Tibial nerve (tissue), 4 donors: ENCODE data around the gene MAML3. TPM values are rescaled to one million over a fixed set of nuclear protein-coding genes. Genes with fewer than 3 reads are reported as not detected.

ENCODE experiments used
- DNase-seq, 2 donors: peaks; one replicate each; pipeline ENCODE4 v3.0.0-alpha.2; 2019; ENCODE audit warnings: low spot score in 2 of 2
- H3K27ac ChIP-seq, 4 donors: fragments of 200-600 bp; sonication (generic) in 3 of 4; one replicate each; pipeline ENCODE4 v1.5.1; 2017 to 2019; ENCODE audit warnings: mild to moderate bottlenecking in 1 of 4
- H3K27me3 ChIP-seq, 2 donors: fragments of 200-600 bp; sonication (generic) in 1 of 2; one replicate each; pipeline versions ENCODE4 v1.5.1 to v1.6.0; 2017 to 2019
- H3K36me3 ChIP-seq, 3 donors: fragments of 200-600 bp; sonication (generic); one replicate each; pipeline ENCODE4 v1.5.1; 2018 to 2019
- H3K4me1 ChIP-seq, 4 donors: fragments of 200-600 bp; sonication (generic) in 3 of 4; one replicate each; pipeline ENCODE4 v1.5.1; 2017 to 2019
- H3K4me3 ChIP-seq, 4 donors: fragments of 200-600 bp; sonication (generic) in 3 of 4; one replicate each; pipeline ENCODE4 v1.5.1; 2017 to 2019; ENCODE audit warnings: mild to moderate bottlenecking in 1 of 4, moderate library complexity in 1 of 4
- H3K9me3 ChIP-seq, 4 donors: fragments of 200-600 bp; sonication (generic) in 3 of 4; one replicate each; pipeline ENCODE4 v1.5.1; 2017 to 2019
- EP300 ChIP-seq, 2 donors: sonication (generic); formaldehyde crosslinking; IDR thresholded peaks; one replicate each; pipeline ENCODE4 v1.6.1; 2017; ENCODE audit warnings: antibody characterized with exemption in 2 of 2, mild to moderate bottlenecking in 1 of 2
- POLR2A ChIP-seq, 2 donors: fragments of 450-650 bp; IDR thresholded peaks; one replicate each; pipeline ENCODE4 v1.6.1; 2017; ENCODE audit warnings: antibody characterized with exemption in 2 of 2, mild to moderate bottlenecking in 2 of 2, moderate library complexity in 2 of 2
- WGBS, 2 donors: methylation state at CpG; one replicate each; pipeline ENCODE4 v1.1.5; 2018; 5-methylcytosine and 5-hydroxymethylcytosine counted together
- total RNA-seq, 4 donors: library from RNA; depleted of rRNA; stranded (reverse); fragments of >200 nt; gene quantifications; one replicate each; pipeline ENCODE4 v1.1.0, GENCODE V29; 2016
- TF ChIP-seq, protein P1 (sequence below), 5 experiments: fragments of 200-600 bp in 3 of 5; fragments of 450-650 bp in 2 of 5; sonication (generic) in 3 of 5; IDR thresholded peaks; one replicate each; pipeline ENCODE4 v1.5.1; 2016 to 2019; ENCODE audit warnings: antibody characterized with exemption in 5 of 5, mild to moderate bottlenecking in 3 of 5, moderate library complexity in 2 of 5

Gene MAML3
- total RNA-seq, 4 donors from 2014 or later: 8.6 to 10.5 (median 9.4) TPM

DNA sequence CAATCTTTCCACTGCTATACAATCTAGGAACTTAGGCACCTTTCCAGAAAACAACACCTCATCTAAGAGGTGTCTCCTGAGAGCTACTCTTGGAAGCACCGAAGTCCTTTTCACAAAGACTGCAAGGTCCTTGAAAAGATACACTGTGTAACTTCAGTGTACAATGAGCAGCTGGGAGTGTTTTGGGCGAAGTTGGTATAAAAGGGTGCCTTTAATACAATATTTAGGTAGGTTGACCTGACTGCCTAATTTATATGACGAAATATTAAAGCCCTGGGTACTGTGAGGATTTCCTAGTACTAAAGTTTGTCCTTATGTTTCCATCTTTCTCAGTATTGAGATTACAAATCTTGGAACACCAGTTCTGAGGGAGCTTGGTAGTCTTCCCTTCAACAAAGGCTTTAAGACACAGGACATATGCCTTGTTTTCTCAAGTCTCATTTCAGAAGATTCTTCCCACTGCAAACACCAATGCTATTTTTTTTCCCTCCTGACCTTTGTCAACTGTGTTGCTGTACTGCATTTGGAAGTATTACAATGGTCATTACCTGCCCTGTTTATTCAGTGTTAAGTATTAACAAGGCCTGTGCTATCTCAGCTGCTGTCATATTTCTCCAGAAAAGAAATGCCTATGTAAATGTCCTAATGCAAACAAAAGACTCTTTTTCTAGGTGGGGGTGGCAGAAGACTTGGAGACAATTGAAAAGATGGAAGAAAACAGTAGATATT is 134.2 kb downstream of the MAML3 start:
- H3K4me1 ChIP-seq: peaks cover 0 to 28% (median 16%) of the 10 kb centered on the region in 4 donors
- no peaks in the 10 kb centered on the region for H3K9me3 ChIP-seq
- no peak for DNase-seq
- no peaks in the 10 kb centered on the region for H3K27me3 ChIP-seq
- no peaks in the 10 kb centered on the region for H3K36me3 ChIP-seq
- no peak overlapping the region for H3K4me3 ChIP-seq
- TF ChIP-seq EP300 (IDR thresholded peaks at IDR 0.05) (no peak), POLR2A (IDR thresholded peaks at IDR 0.05) (no peak)
- TF ChIP-seq, protein P1, sequence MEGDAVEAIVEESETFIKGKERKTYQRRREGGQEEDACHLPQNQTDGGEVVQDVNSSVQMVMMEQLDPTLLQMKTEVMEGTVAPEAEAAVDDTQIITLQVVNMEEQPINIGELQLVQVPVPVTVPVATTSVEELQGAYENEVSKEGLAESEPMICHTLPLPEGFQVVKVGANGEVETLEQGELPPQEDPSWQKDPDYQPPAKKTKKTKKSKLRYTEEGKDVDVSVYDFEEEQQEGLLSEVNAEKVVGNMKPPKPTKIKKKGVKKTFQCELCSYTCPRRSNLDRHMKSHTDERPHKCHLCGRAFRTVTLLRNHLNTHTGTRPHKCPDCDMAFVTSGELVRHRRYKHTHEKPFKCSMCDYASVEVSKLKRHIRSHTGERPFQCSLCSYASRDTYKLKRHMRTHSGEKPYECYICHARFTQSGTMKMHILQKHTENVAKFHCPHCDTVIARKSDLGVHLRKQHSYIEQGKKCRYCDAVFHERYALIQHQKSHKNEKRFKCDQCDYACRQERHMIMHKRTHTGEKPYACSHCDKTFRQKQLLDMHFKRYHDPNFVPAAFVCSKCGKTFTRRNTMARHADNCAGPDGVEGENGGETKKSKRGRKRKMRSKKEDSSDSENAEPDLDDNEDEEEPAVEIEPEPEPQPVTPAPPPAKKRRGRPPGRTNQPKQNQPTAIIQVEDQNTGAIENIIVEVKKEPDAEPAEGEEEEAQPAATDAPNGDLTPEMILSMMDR (IDR thresholded peaks at IDR 0.05): no peak
- H3K27ac ChIP-seq: peak overlapping the region in 2 of 4 donors; percentile 22 to 28
- WGBS, 2 donors: 88 to 89% methylated on average over 3 of the region's 3 CpGs

DNA sequence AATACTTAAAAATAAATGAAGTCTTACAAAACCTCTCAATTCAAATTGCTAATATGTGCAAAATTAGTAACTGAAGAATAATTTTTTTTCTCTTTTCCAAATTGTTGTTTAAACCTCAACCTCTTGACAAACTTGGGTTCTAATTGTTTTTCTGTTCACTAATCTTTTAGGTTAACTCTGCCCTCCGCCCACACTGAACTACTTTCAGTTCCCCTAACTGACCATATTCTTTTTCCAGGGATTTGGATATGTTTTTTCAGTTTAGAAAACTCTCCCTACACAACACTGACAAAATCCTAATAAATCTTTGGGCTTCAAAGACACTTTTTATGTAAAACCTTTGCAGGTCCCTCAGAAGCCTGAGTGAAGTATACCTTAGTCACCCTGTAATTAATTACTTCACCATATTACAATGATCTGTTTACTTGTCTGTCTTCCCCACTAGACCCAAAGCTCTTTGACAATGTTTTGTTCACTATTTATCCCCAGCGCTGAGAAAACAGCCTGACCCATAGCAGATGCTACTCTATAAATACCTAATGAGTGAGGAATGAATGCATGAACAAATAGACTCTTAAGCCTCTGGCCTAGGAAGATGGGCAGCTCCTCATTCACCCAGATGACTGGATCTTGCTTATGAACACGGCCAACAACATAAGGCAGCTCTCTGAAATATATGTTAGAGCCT is 134.9 kb downstream of the MAML3 start:
- Histone ChIP-seq H3K9me3 (no peaks in the 10 kb centered on the region), H3K27me3 (no peaks in the 10 kb centered on the region), H3K4me1 (peaks cover 0 to 28% (median 16%) of the 10 kb centered on the region in 4 donors), H3K36me3 (no peaks in the 10 kb centered on the region), H3K4me3 (no peak overlapping the region), H3K27ac (peak overlapping the region in 1 of 4 donors; percentile 28)
- WGBS, 2 donors: 71 to 74% methylated on average over 3 of the region's 3 CpGs
- TF ChIP-seq POLR2A (IDR thresholded peaks at IDR 0.05) (no peak), EP300 (IDR thresholded peaks at IDR 0.05) (no peak)
- TF ChIP-seq, protein P1 (IDR thresholded peaks at IDR 0.05): no peak
- DNase-seq: no peak

DNA sequence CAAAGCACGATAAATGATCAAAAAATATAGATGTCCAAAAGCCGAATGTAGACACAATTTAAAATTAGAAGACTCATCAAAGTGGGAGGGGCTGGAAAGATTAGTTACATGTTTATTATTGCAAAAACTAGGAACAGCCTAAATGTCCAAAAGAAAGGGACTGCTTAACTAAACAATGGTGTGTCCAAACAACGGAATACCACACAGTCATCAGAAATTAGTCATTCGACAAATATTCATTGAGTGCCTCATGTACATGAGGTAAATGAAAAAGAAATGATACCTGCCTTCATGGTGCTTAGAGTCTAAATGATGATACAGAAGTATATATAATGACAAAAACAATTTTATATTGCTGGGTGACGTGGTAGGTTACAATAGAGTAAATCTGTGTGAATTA is 139.7 kb downstream of the MAML3 start:
- TF ChIP-seq EP300 (IDR thresholded peaks at IDR 0.05) (no peak), POLR2A (IDR thresholded peaks at IDR 0.05) (no peak)
- TF ChIP-seq, protein P1 (IDR thresholded peaks at IDR 0.05): no peak
- Histone ChIP-seq H3K9me3 (no peaks in the 10 kb centered on the region), H3K4me3 (no peak overlapping the region), H3K27ac (no peak overlapping the region), H3K4me1 (peaks cover 0 to 11% (median 4%) of the 10 kb centered on the region in 4 donors), H3K27me3 (no peaks in the 10 kb centered on the region), H3K36me3 (no peaks in the 10 kb centered on the region)
- no peak for DNase-seq
- 96% methylated on average over 5 of the region's 5 CpGs for WGBS, 2 donors

DNA sequence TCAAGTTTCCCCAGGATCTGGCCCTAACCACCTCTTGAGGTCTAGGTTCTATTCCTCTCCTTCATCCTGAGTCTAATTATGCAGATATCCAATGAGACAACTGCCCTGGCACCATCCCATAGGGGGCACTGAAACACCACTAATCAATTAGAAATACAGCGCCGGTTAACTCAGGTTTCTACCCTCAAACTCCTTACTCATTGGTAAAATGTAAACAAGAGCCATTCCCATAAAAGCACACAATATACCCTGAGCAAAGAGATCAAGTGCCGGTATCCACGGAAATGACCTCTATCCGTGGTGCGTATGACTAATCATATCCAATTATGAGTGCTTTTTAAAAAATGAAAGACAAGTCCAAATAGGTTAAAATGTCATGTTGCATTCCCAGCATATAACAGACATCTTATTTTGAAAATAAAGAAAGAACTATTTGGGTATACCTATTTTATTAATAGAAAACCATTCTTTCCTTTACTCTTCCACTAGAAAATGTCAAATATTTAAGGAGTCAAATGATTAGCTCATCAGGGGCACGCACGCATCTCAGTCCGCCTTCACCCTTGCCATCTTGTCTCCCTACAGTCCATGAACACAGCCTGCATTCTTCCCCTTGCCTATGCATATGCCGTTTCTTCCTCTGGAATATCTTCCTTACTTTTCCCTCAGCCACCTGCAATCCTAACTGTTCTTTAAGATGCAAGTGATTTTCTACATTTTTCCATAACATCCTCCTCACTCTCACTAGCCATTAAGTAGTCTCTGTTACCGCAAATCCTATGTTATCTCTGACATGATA is 141.1 kb downstream of the MAML3 start:
- TF ChIP-seq, protein P1 (IDR thresholded peaks at IDR 0.05): peak; percentile 38 to 64 (median 51)
- no peak for TF ChIP-seq EP300 (IDR thresholded peaks at IDR 0.05)
- no peak for TF ChIP-seq POLR2A (IDR thresholded peaks at IDR 0.05)
- WGBS, 2 donors: 44 to 48% methylated on average over 11 of the region's 11 CpGs
- H3K27me3 ChIP-seq: no peaks in the 10 kb centered on the region

More for the DNA sequence above, 141.1 kb downstream of the MAML3 start:
- Histone ChIP-seq H3K9me3 (no peaks in the 10 kb centered on the region), H3K27ac (no peak overlapping the region), H3K4me1 (peaks cover 0 to 10% (median 0%) of the 10 kb centered on the region in 4 donors), H3K4me3 (peak overlapping the region in 1 of 4 donors; percentile 22), H3K36me3 (no peaks in the 10 kb centered on the region)
- DNase-seq: peak; percentile 41 to 76
